Upper lobe of right lung (tissue), 1 donor: ENCODE results near the gene RASAL2. TPM values are rescaled to one million over a fixed set of nuclear protein-coding genes. Genes with fewer than 3 reads are reported as not detected.
"Not testable (repeated sequence)": the region's sequence is repeated elsewhere in the genome, so short reads cannot be mapped to it uniquely, and the experiment has no call there.

Experiments
- ATAC-seq: fragments of 200-7000 bp; cut with Tn5 transposase; one replicate; pipeline ENCODE4 v1.9.1; 2020; ENCODE audit warnings: mild to moderate bottlenecking, moderate library complexity
- DNase-seq: peaks from one replicate; pipeline ENCODE4 v3.0.0-alpha.2; 2020
- H3K27ac ChIP-seq: fragments of 200-600 bp; one replicate; pipeline ENCODE4 v1.8.0; 2022
- H3K27me3 ChIP-seq: fragments of 200-600 bp; one replicate; pipeline ENCODE4 v1.8.0; 2022; ENCODE audit warnings: mild to moderate bottlenecking
- H3K36me3 ChIP-seq: fragments of 200-600 bp; one replicate; pipeline ENCODE4 v1.8.0; 2022
- H3K4me1 ChIP-seq: fragments of 200-600 bp; one replicate; pipeline ENCODE4 v1.8.0; 2022
- H3K4me3 ChIP-seq: fragments of 200-600 bp; one replicate; pipeline ENCODE4 v1.8.0; 2022; ENCODE audit warnings: mild to moderate bottlenecking
- H3K9me3 ChIP-seq: fragments of 200-600 bp; one replicate; pipeline ENCODE4 v1.8.0; 2022
- CTCF ChIP-seq: fragments of 200-600 bp; IDR thresholded peaks from one replicate; pipeline ENCODE4 v1.8.0; 2022; ENCODE audit warnings: antibody characterized with exemption
- intact Hi-C: fragments of 100-400 bp; cut with DNase I; formaldehyde crosslinking; loops from one replicate; pipeline ENCODE4 v1.11.0; 2022
- total RNA-seq: library from RNA; stranded (reverse); fragmentation: NEBNext Ultra II Directional; extraction: Animal tissue kit (Norgen Biotek cat#: 25700); gene quantifications from one replicate; pipeline ENCODE4 v1.2.1, GENCODE V29; 2021
- donor health status: DM: no; HTN: yes; CAD: no; lungs with severe emphysema.

Gene RASAL2
- total RNA-seq, 1 donor from 2014 or later: 39.4 TPM

DNA sequence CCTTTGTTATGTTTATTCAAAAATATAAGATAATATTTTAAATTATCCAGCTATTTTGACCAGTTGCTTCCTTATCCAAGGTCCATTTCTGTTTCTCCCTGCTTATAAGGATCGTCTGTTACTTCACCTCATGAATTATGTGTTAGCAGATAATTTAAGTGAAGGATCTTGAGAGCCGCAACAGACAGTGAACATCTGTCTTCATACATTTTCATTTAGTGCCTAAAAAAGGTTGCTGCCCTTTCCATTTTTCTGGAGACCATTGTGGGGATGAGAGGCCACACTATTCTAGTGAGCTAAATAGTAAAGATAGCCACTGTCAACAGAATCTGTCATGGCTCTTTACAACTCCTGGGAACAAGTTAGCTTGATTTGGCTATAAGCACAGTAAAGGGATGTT lies 248.8 kb downstream of the RASAL2 start:
- H3K27me3 ChIP-seq: no peaks in the 10 kb centered on the region
- H3K27ac ChIP-seq: no peak overlapping the region
- intact Hi-C loops: no loop called here

DNA sequence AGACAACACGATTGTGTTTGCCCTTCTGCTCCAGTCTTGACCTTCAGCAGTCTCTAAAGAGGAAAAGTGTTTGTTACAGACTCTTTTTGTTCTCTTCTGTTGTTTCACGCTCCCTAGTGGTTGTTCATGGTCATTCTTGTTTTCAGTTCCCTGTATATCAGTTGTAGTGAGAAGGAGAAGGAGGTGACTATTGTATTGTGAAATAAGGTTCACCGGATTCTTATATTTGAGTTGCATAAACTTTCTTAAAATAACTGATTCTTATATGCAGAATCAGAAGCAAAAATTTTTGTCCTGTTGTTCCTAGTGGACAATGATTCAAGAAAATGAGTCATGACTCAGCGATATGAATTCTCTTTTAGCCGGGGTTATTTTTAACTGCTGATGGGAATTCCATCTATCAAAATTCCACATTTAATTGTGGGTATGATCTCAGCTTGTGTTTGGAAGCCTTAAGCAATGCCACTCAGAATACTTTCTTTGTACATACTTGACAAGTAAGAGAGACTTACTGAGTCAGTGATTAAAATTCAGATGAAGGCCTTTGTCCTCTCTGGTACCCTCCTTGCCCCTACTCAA lies 250.7 kb downstream of the RASAL2 start:
- Histone ChIP-seq H3K27ac (peak overlapping the region; percentile 12), H3K27me3 (no peaks in the 10 kb centered on the region), H3K36me3 (no peaks in the 10 kb centered on the region), H3K4me3 (no peak overlapping the region), H3K4me1 (peaks cover 42% of the 10 kb centered on the region), H3K9me3 (no peaks in the 10 kb centered on the region)
- DNase-seq (no peak), ATAC-seq (peak; percentile 88)
- TF ChIP-seq CTCF: peak; percentile 53
- intact Hi-C loops: no loop called here

More for the DNA sequence above, 248.8 kb downstream of the RASAL2 start:
- Histone ChIP-seq H3K4me3 (no peak overlapping the region), H3K4me1 (peaks cover 42% of the 10 kb centered on the region), H3K9me3 (no peaks in the 10 kb centered on the region), H3K36me3 (no peaks in the 10 kb centered on the region)
- ATAC-seq (no peak), DNase-seq (no peak)
- no peak for TF ChIP-seq CTCF

DNA sequence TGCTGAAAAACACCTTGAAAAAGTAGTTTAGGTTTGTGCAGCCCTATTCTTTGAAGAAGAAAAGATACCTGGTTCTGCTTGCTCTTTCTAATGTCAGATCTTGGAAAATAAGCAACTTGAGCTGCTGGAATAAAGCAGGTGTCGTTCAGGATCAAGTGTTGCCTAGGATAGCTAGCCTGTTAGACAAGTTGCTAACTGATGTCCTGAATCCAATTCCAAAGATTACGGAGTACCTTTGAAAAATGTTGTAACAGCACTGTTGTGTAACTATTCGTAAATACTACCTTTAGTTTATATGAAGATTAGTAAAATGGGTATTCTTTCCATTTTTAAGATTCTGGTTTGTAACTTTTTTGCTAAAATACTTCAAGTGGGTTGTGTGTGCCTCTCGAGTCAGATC lies 251.3 kb downstream of the RASAL2 start:
- intact Hi-C loops: no loop called here
- peaks cover 42% of the 10 kb centered on the region for H3K4me1 ChIP-seq
- no peak for TF ChIP-seq CTCF
- DNase-seq (no peak), ATAC-seq (peak; percentile 31)
- no peak overlapping the region for H3K4me3 ChIP-seq
- H3K9me3 ChIP-seq: no peaks in the 10 kb centered on the region
- H3K27ac ChIP-seq: no peak overlapping the region
- H3K27me3 ChIP-seq: no peaks in the 10 kb centered on the region
- no peaks in the 10 kb centered on the region for H3K36me3 ChIP-seq

- ATAC-seq: no peak
- Histone ChIP-seq H3K36me3 (no peaks in the 10 kb centered on the region), H3K27me3 (no peaks in the 10 kb centered on the region), H3K4me3 (no peak overlapping the region), H3K9me3 (no peaks in the 10 kb centered on the region), H3K27ac (no peak overlapping the region), H3K4me1 (peaks cover 42% of the 10 kb centered on the region)
- intact Hi-C loops: no loop called here
- no peak for TF ChIP-seq CTCF
- DNase-seq: no peak
Observed at GRCh38 chr1:178345807-178346206, 251.9 kb downstream of the RASAL2 start.

GRCh38 chr1:178349801-178350200 lies 255.9 kb downstream of the RASAL2 start:
- TF ChIP-seq CTCF: no peak
- Histone ChIP-seq H3K27ac (no peak overlapping the region), H3K4me1 (peaks cover 12% of the 10 kb centered on the region), H3K9me3 (no peaks in the 10 kb centered on the region), H3K4me3 (no peak overlapping the region), H3K27me3 (no peaks in the 10 kb centered on the region), H3K36me3 (no peaks in the 10 kb centered on the region)
- DNase-seq (no peak), ATAC-seq (no peak)
- intact Hi-C loops: no loop called here

GRCh38 chr1:178351911-178352310 lies 258.0 kb downstream of the RASAL2 start:
- DNase-seq, H3K4me1 ChIP-seq, H3K27ac ChIP-seq, intact Hi-C loops, ATAC-seq, H3K27me3 ChIP-seq, H3K4me3 ChIP-seq, H3K9me3 ChIP-seq, H3K36me3 ChIP-seq: not testable (repeated sequence)
